ENCODE data around the gene SPRN.

Gene SPRN

GRCh38 chr10:133412381-133412711, 12.1 kb downstream of the SPRN start:
- H3K4me3 ChIP-seq (ENCODE audit: low read depth in 1 of 2, low read length in 2 of 2): no peak overlapping the region
- H3K4me1 ChIP-seq (ENCODE audit: insufficient read depth, low read length): no peaks in the 10 kb centered on the region
- H3K36me3 ChIP-seq (ENCODE audit: insufficient read depth, low read length): peaks cover 8% of the 10 kb centered on the region
- no peak overlapping the region for H3K27ac ChIP-seq (ENCODE audit: low read depth, low read length)
- peaks cover 12% of the 10 kb centered on the region for H3K9me3 ChIP-seq (ENCODE audit: low read length)
- no peaks in the 10 kb centered on the region for H3K27me3 ChIP-seq (ENCODE audit: control insufficient read depth in 1 of 2, insufficient read depth in 2 of 2, low read length in 2 of 2)
- no peak overlapping the region for H3K9ac ChIP-seq (ENCODE audit: low read length)

GRCh38 chr10:133411523-133412380, 12.7 kb downstream of the SPRN start:
- peaks cover 12% of the 10 kb centered on the region for H3K9me3 ChIP-seq (ENCODE audit: low read length)
- H3K27ac ChIP-seq (ENCODE audit: low read depth, low read length): no peak overlapping the region
- H3K36me3 ChIP-seq (ENCODE audit: insufficient read depth, low read length): peaks cover 8% of the 10 kb centered on the region

GRCh38 chr10:133405844-133406527, 18.4 kb downstream of the SPRN start:
- Histone ChIP-seq H3K36me3 (ENCODE audit: insufficient read depth, low read length) (peaks cover 43% of the 10 kb centered on the region), H3K27ac (ENCODE audit: low read depth, low read length) (no peak overlapping the region), H3K27me3 (ENCODE audit: control insufficient read depth in 1 of 2, insufficient read depth in 2 of 2, low read length in 2 of 2) (no peaks in the 10 kb centered on the region), H3K9ac (ENCODE audit: low read length) (no peak overlapping the region), H3K9me3 (ENCODE audit: low read length) (peaks cover 2% of the 10 kb centered on the region), H3K4me3 (ENCODE audit: low read depth in 1 of 2, low read length in 2 of 2) (no peak overlapping the region), H3K4me1 (ENCODE audit: insufficient read depth, low read length) (no peaks in the 10 kb centered on the region)

More at GRCh38 chr10:133411523-133412380, 12.7 kb downstream of the SPRN start:
- no peak overlapping the region for H3K9ac ChIP-seq (ENCODE audit: low read length)
- no peaks in the 10 kb centered on the region for H3K4me1 ChIP-seq (ENCODE audit: insufficient read depth, low read length)
- no peaks in the 10 kb centered on the region for H3K27me3 ChIP-seq (ENCODE audit: control insufficient read depth in 1 of 2, insufficient read depth in 2 of 2, low read length in 2 of 2)
- H3K4me3 ChIP-seq (ENCODE audit: low read depth in 1 of 2, low read length in 2 of 2): no peak overlapping the region

GRCh38 chr10:133405272-133405671, 19.2 kb downstream of the SPRN start:
- Histone ChIP-seq H3K4me3 (ENCODE audit: low read depth in 1 of 2, low read length in 2 of 2) (no peak overlapping the region), H3K9me3 (ENCODE audit: low read length) (no peaks in the 10 kb centered on the region), H3K36me3 (ENCODE audit: insufficient read depth, low read length) (peaks cover 46% of the 10 kb centered on the region), H3K4me1 (ENCODE audit: insufficient read depth, low read length) (no peaks in the 10 kb centered on the region), H3K9ac (ENCODE audit: low read length) (no peak overlapping the region), H3K27me3 (ENCODE audit: control insufficient read depth in 1 of 2, insufficient read depth in 2 of 2, low read length in 2 of 2) (no peaks in the 10 kb centered on the region), H3K27ac (ENCODE audit: low read depth, low read length) (no peak overlapping the region)

GRCh38 chr10:133403784-133404183, 20.6 kb downstream of the SPRN start:
- Histone ChIP-seq H3K4me1 (ENCODE audit: insufficient read depth, low read length) (no peaks in the 10 kb centered on the region), H3K9ac (ENCODE audit: low read length) (no peak overlapping the region), H3K27me3 (ENCODE audit: control insufficient read depth in 1 of 2, insufficient read depth in 2 of 2, low read length in 2 of 2) (no peaks in the 10 kb centered on the region), H3K27ac (ENCODE audit: low read depth, low read length) (no peak overlapping the region), H3K4me3 (ENCODE audit: low read depth in 1 of 2, low read length in 2 of 2) (no peak overlapping the region), H3K9me3 (ENCODE audit: low read length) (no peaks in the 10 kb centered on the region), H3K36me3 (ENCODE audit: insufficient read depth, low read length) (peaks cover 51% of the 10 kb centered on the region)

GRCh38 chr10:133403359-133403758, 21.1 kb downstream of the SPRN start:
- Histone ChIP-seq H3K27me3 (ENCODE audit: control insufficient read depth in 1 of 2, insufficient read depth in 2 of 2, low read length in 2 of 2) (no peaks in the 10 kb centered on the region), H3K4me3 (ENCODE audit: low read depth in 1 of 2, low read length in 2 of 2) (no peak overlapping the region), H3K36me3 (ENCODE audit: insufficient read depth, low read length) (peaks cover 55% of the 10 kb centered on the region), H3K4me1 (ENCODE audit: insufficient read depth, low read length) (no peaks in the 10 kb centered on the region), H3K9ac (ENCODE audit: low read length) (no peak overlapping the region), H3K9me3 (ENCODE audit: low read length) (no peaks in the 10 kb centered on the region), H3K27ac (ENCODE audit: low read depth, low read length) (no peak overlapping the region)

- H3K9ac ChIP-seq (ENCODE audit: low read length): no peak overlapping the region
- H3K36me3 ChIP-seq (ENCODE audit: insufficient read depth, low read length): peaks cover 63% of the 10 kb centered on the region
- no peaks in the 10 kb centered on the region for H3K27me3 ChIP-seq (ENCODE audit: control insufficient read depth in 1 of 2, insufficient read depth in 2 of 2, low read length in 2 of 2)
- H3K9me3 ChIP-seq (ENCODE audit: low read length): no peaks in the 10 kb centered on the region
- H3K4me3 ChIP-seq (ENCODE audit: low read depth in 1 of 2, low read length in 2 of 2): no peak overlapping the region
- no peaks in the 10 kb centered on the region for H3K4me1 ChIP-seq (ENCODE audit: insufficient read depth, low read length)
- H3K27ac ChIP-seq (ENCODE audit: low read depth, low read length): no peak overlapping the region
Measured at GRCh38 chr10:133401981-133402725, 22.3 kb downstream of the SPRN start.

- H3K9ac ChIP-seq (ENCODE audit: low read length): no peak overlapping the region
- H3K4me1 ChIP-seq (ENCODE audit: insufficient read depth, low read length): no peaks in the 10 kb centered on the region
- H3K36me3 ChIP-seq (ENCODE audit: insufficient read depth, low read length): peaks cover 68% of the 10 kb centered on the region
- H3K4me3 ChIP-seq (ENCODE audit: low read depth in 1 of 2, low read length in 2 of 2): no peak overlapping the region
- no peak overlapping the region for H3K27ac ChIP-seq (ENCODE audit: low read depth, low read length)
- H3K9me3 ChIP-seq (ENCODE audit: low read length): no peaks in the 10 kb centered on the region
- H3K27me3 ChIP-seq (ENCODE audit: control insufficient read depth in 1 of 2, insufficient read depth in 2 of 2, low read length in 2 of 2): no peaks in the 10 kb centered on the region
Measured at GRCh38 chr10:133401500-133401899, 22.9 kb downstream of the SPRN start.

- Histone ChIP-seq H3K9ac (ENCODE audit: low read length) (no peak overlapping the region), H3K27me3 (ENCODE audit: control insufficient read depth in 1 of 2, insufficient read depth in 2 of 2, low read length in 2 of 2) (no peaks in the 10 kb centered on the region), H3K27ac (ENCODE audit: low read depth, low read length) (no peak overlapping the region), H3K36me3 (ENCODE audit: insufficient read depth, low read length) (peaks cover 71% of the 10 kb centered on the region), H3K4me3 (ENCODE audit: low read depth in 1 of 2, low read length in 2 of 2) (no peak overlapping the region), H3K9me3 (ENCODE audit: low read length) (no peaks in the 10 kb centered on the region), H3K4me1 (ENCODE audit: insufficient read depth, low read length) (no peaks in the 10 kb centered on the region)
Measured at GRCh38 chr10:133400624-133401424, 23.6 kb downstream of the SPRN start.

- Histone ChIP-seq H3K4me3 (ENCODE audit: low read depth in 1 of 2, low read length in 2 of 2) (no peak overlapping the region), H3K27ac (ENCODE audit: low read depth, low read length) (no peak overlapping the region), H3K27me3 (ENCODE audit: control insufficient read depth in 1 of 2, insufficient read depth in 2 of 2, low read length in 2 of 2) (no peaks in the 10 kb centered on the region), H3K9ac (ENCODE audit: low read length) (no peak overlapping the region), H3K36me3 (ENCODE audit: insufficient read depth, low read length) (peaks cover 58% of the 10 kb centered on the region), H3K4me1 (ENCODE audit: insufficient read depth, low read length) (no peaks in the 10 kb centered on the region), H3K9me3 (ENCODE audit: low read length) (no peaks in the 10 kb centered on the region)
Measured at GRCh38 chr10:133399123-133399601, 25.3 kb downstream of the SPRN start.

- Histone ChIP-seq H3K9ac (ENCODE audit: low read length) (no peak overlapping the region), H3K36me3 (ENCODE audit: insufficient read depth, low read length) (peaks cover 52% of the 10 kb centered on the region), H3K9me3 (ENCODE audit: low read length) (no peaks in the 10 kb centered on the region), H3K4me1 (ENCODE audit: insufficient read depth, low read length) (no peaks in the 10 kb centered on the region), H3K4me3 (ENCODE audit: low read depth in 1 of 2, low read length in 2 of 2) (no peak overlapping the region), H3K27me3 (ENCODE audit: control insufficient read depth in 1 of 2, insufficient read depth in 2 of 2, low read length in 2 of 2) (no peaks in the 10 kb centered on the region), H3K27ac (ENCODE audit: low read depth, low read length) (no peak overlapping the region)
Measured at GRCh38 chr10:133397938-133398337, 26.5 kb downstream of the SPRN start.
